UCSD-AML1 (cell line): ENCODE data around the gene BANP.
"Not testable (repeated sequence)": the region's sequence is repeated elsewhere in the genome, so short reads cannot be mapped to it uniquely, and the experiment has no call there.

ENCODE experiments used
- DNase-seq: peaks from one replicate; lab custom pipeline; 2025; ENCODE audit not compliant: unreplicated experiment; lab: John Stamatoyannopoulos, UW

Gene BANP

GRCh38 chr16:87950765-87951551, at the start of gene BANP:
TSS of gene BANP (plus strand) at chr16:87951434. CDS start at chr16:87975116, 23,682 bp downstream.
- DNase-seq: peak; percentile 98

- not testable (repeated sequence) for DNase-seq
Observed at GRCh38 chr16:87904963-87905362, 46.3 kb upstream of the BANP start.

- DNase-seq: not testable (repeated sequence)
Observed at GRCh38 chr16:87905521-87905920, 45.7 kb upstream of the BANP start.

- not testable (repeated sequence) for DNase-seq
Observed at GRCh38 chr16:87908101-87908500, 43.1 kb upstream of the BANP start.

- DNase-seq: peak; percentile 83
Observed at GRCh38 chr16:87909203-87909935, 41.9 kb upstream of the BANP start.

GRCh38 chr16:87911106-87911763, 40.0 kb upstream of the BANP start:
- not testable (repeated sequence) for DNase-seq

GRCh38 chr16:87912691-87913090, 38.5 kb upstream of the BANP start:
- DNase-seq: peak; percentile 45

GRCh38 chr16:87914021-87914725, 37.1 kb upstream of the BANP start:
- DNase-seq: not testable (repeated sequence)

GRCh38 chr16:87914812-87915211, 36.4 kb upstream of the BANP start:
- no peak for DNase-seq

GRCh38 chr16:87917503-87917902, 33.7 kb upstream of the BANP start:
- no peak for DNase-seq

- no peak for DNase-seq
Observed at GRCh38 chr16:87918338-87918737, 32.9 kb upstream of the BANP start.

GRCh38 chr16:87918866-87919680, 32.2 kb upstream of the BANP start:
- no peak for DNase-seq

- DNase-seq: no peak
Observed at GRCh38 chr16:87919681-87919994, 31.6 kb upstream of the BANP start.

GRCh38 chr16:87921236-87921773, 29.9 kb upstream of the BANP start:
- no peak for DNase-seq

- DNase-seq: no peak
Observed at GRCh38 chr16:87922250-87922871, 28.9 kb upstream of the BANP start.

- DNase-seq: no peak
Observed at GRCh38 chr16:87924041-87924810, 27.0 kb upstream of the BANP start.

- no peak for DNase-seq
Observed at GRCh38 chr16:87924811-87925670, 26.2 kb upstream of the BANP start.
